ENCODE measurements around the gene GTF2H1.

- TF ChIP-seq, protein P1, sequence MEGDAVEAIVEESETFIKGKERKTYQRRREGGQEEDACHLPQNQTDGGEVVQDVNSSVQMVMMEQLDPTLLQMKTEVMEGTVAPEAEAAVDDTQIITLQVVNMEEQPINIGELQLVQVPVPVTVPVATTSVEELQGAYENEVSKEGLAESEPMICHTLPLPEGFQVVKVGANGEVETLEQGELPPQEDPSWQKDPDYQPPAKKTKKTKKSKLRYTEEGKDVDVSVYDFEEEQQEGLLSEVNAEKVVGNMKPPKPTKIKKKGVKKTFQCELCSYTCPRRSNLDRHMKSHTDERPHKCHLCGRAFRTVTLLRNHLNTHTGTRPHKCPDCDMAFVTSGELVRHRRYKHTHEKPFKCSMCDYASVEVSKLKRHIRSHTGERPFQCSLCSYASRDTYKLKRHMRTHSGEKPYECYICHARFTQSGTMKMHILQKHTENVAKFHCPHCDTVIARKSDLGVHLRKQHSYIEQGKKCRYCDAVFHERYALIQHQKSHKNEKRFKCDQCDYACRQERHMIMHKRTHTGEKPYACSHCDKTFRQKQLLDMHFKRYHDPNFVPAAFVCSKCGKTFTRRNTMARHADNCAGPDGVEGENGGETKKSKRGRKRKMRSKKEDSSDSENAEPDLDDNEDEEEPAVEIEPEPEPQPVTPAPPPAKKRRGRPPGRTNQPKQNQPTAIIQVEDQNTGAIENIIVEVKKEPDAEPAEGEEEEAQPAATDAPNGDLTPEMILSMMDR (IDR thresholded peaks at IDR 0.05): no peak
- no peak for TF ChIP-seq EP300 (IDR thresholded peaks at IDR 0.05; ENCODE audit: low read depth)
Measured at GRCh38 chr11:18294862-18295261, 27.5 kb upstream of the GTF2H1 start.

All from transverse colon (tissue), 3 donors.